Skeletal muscle tissue (tissue), 4 donors: ENCODE measurements around the gene NCOA3. TPM values are rescaled to one million over a fixed set of nuclear protein-coding genes. Genes with fewer than 3 reads are reported as not detected.

Source experiments
- H3K27ac ChIP-seq: one replicate; pipeline ENCODE4 v1.7.0; 2013; ENCODE audit warnings: mild to moderate bottlenecking, low read depth, low read length, inconsistent platforms
- H3K27me3 ChIP-seq, 3 donors: one replicate each; pipeline ENCODE4 v1.7.0; 2013; ENCODE audit warnings: low read length in 3 of 3; ENCODE audit not compliant: control insufficient read depth in 3 of 3, insufficient read depth in 3 of 3
- H3K36me3 ChIP-seq, 3 donors: one replicate each; pipeline ENCODE4 v1.7.0; 2013; ENCODE audit warnings: low read length in 3 of 3; ENCODE audit not compliant: control insufficient read depth in 3 of 3, insufficient read depth in 3 of 3
- H3K4me1 ChIP-seq, 3 donors: one replicate each; pipeline ENCODE4 v1.7.0; 2013; ENCODE audit warnings: low read length in 3 of 3, mild to moderate bottlenecking in 3 of 3; ENCODE audit not compliant: control insufficient read depth in 3 of 3, insufficient read depth in 3 of 3
- H3K4me3 ChIP-seq, 3 donors: one replicate each; pipeline ENCODE4 v1.7.0; 2013; ENCODE audit warnings: low read length in 3 of 3
- H3K9ac ChIP-seq, 3 donors: one replicate each; pipeline ENCODE4 v1.7.0; 2013; ENCODE audit warnings: low read length in 3 of 3, mild to moderate bottlenecking in 3 of 3, moderate library complexity in 2 of 3, low read depth in 1 of 3
- H3K9me3 ChIP-seq, 3 donors: one replicate each; pipeline ENCODE4 v1.7.0; 2013; ENCODE audit warnings: low read length in 3 of 3; ENCODE audit not compliant: control insufficient read depth in 3 of 3
- total RNA-seq: library from RNA; depleted of rRNA; stranded (reverse); fragments of >200 nt; gene quantifications from one replicate; pipeline ENCODE4 v1.2.3, GENCODE V29; 2014
- donor health status: Osteomylitis.

NCOA3 gene
- total RNA-seq, 1 donor from 2014 or later: 25.6 TPM

- H3K4me3 ChIP-seq: no peak overlapping the region
- H3K27ac ChIP-seq: no peak overlapping the region
- H3K9me3 ChIP-seq: no peaks in the 10 kb centered on the region
- H3K36me3 ChIP-seq: peaks cover 5 to 40% (median 5%) of the 10 kb centered on the region in 3 donors
- peak overlapping the region in 1 of 3 donors; percentile 21 for H3K9ac ChIP-seq
- no peaks in the 10 kb centered on the region for H3K27me3 ChIP-seq
- H3K4me1 ChIP-seq: no peaks in the 10 kb centered on the region
These were observed 158.4 kb downstream of the NCOA3 start for GRCh38 chr20:47659904-47660601.

- Histone ChIP-seq H3K4me1 (no peaks in the 10 kb centered on the region), H3K9me3 (no peaks in the 10 kb centered on the region), H3K36me3 (peaks cover 5 to 36% (median 5%) of the 10 kb centered on the region in 3 donors), H3K9ac (no peak overlapping the region), H3K4me3 (no peak overlapping the region), H3K27me3 (no peaks in the 10 kb centered on the region), H3K27ac (no peak overlapping the region)
These were observed 158.9 kb downstream of the NCOA3 start for GRCh38 chr20:47660602-47660905.

- Histone ChIP-seq H3K9me3 (no peaks in the 10 kb centered on the region), H3K4me1 (no peaks in the 10 kb centered on the region), H3K27me3 (no peaks in the 10 kb centered on the region), H3K4me3 (no peak overlapping the region), H3K9ac (no peak overlapping the region), H3K36me3 (peaks cover 5 to 38% (median 5%) of the 10 kb centered on the region in 3 donors), H3K27ac (no peak overlapping the region)
These were observed 159.5 kb downstream of the NCOA3 start for GRCh38 chr20:47660983-47661700.

- Histone ChIP-seq H3K36me3 (peaks cover 5 to 38% (median 5%) of the 10 kb centered on the region in 3 donors), H3K9me3 (no peaks in the 10 kb centered on the region), H3K4me3 (no peak overlapping the region), H3K27ac (no peak overlapping the region), H3K4me1 (no peaks in the 10 kb centered on the region), H3K9ac (no peak overlapping the region), H3K27me3 (no peaks in the 10 kb centered on the region)
These were observed 160.0 kb downstream of the NCOA3 start for GRCh38 chr20:47661714-47662113.

GRCh38 chr20:47662483-47663353, 161.0 kb downstream of the NCOA3 start:
- no peak overlapping the region for H3K4me3 ChIP-seq
- H3K36me3 ChIP-seq: peaks cover 5 to 31% (median 5%) of the 10 kb centered on the region in 3 donors
- no peak overlapping the region for H3K9ac ChIP-seq
- H3K9me3 ChIP-seq: no peaks in the 10 kb centered on the region
- no peak overlapping the region for H3K27ac ChIP-seq
- no peaks in the 10 kb centered on the region for H3K27me3 ChIP-seq
- no peaks in the 10 kb centered on the region for H3K4me1 ChIP-seq

GRCh38 chr20:47663354-47664067, 161.8 kb downstream of the NCOA3 start:
- no peaks in the 10 kb centered on the region for H3K4me1 ChIP-seq
- no peak overlapping the region for H3K9ac ChIP-seq
- H3K27ac ChIP-seq: no peak overlapping the region
- no peaks in the 10 kb centered on the region for H3K9me3 ChIP-seq
- H3K27me3 ChIP-seq: no peaks in the 10 kb centered on the region
- H3K4me3 ChIP-seq: no peak overlapping the region
- peaks cover 5 to 24% (median 5%) of the 10 kb centered on the region in 3 donors for H3K36me3 ChIP-seq

- H3K27ac ChIP-seq: no peak overlapping the region
- no peak overlapping the region for H3K9ac ChIP-seq
- peaks cover 5 to 25% (median 5%) of the 10 kb centered on the region in 3 donors for H3K36me3 ChIP-seq
- no peaks in the 10 kb centered on the region for H3K27me3 ChIP-seq
- H3K9me3 ChIP-seq: no peaks in the 10 kb centered on the region
- no peaks in the 10 kb centered on the region for H3K4me1 ChIP-seq
- H3K4me3 ChIP-seq: no peak overlapping the region
These were observed 162.4 kb downstream of the NCOA3 start for GRCh38 chr20:47664068-47664437.

- H3K27me3 ChIP-seq: no peaks in the 10 kb centered on the region
- no peaks in the 10 kb centered on the region for H3K9me3 ChIP-seq
- no peak overlapping the region for H3K9ac ChIP-seq
- no peaks in the 10 kb centered on the region for H3K4me1 ChIP-seq
- no peak overlapping the region for H3K27ac ChIP-seq
- H3K36me3 ChIP-seq: peaks cover 4 to 25% (median 5%) of the 10 kb centered on the region in 3 donors
- H3K4me3 ChIP-seq: no peak overlapping the region
These were observed 163.1 kb downstream of the NCOA3 start for GRCh38 chr20:47664744-47665143.

- Histone ChIP-seq H3K36me3 (peaks cover 0 to 25% (median 5%) of the 10 kb centered on the region in 3 donors), H3K27ac (no peak overlapping the region), H3K4me3 (no peak overlapping the region), H3K9ac (no peak overlapping the region), H3K27me3 (no peaks in the 10 kb centered on the region), H3K9me3 (no peaks in the 10 kb centered on the region), H3K4me1 (no peaks in the 10 kb centered on the region)
These were observed 163.7 kb downstream of the NCOA3 start for GRCh38 chr20:47665221-47665991.
